Lower leg skin (tissue), 3 donors: ENCODE results near the gene MAGEF1.

Source experiments
- POLR2A ChIP-seq, 2 donors: fragments of 450-650 bp; IDR thresholded peaks; one replicate each; pipeline ENCODE4 v1.6.1; 2016 to 2017; ENCODE audit warnings: antibody characterized with exemption in 2 of 2, mild to moderate bottlenecking in 1 of 2, moderate library complexity in 1 of 2
- TF ChIP-seq, protein P1 (sequence below), 3 donors: fragments of 450-650 bp; IDR thresholded peaks; one replicate each; pipeline ENCODE4 v1.5.1; 2016; ENCODE audit warnings: antibody characterized with exemption in 3 of 3, mild to moderate bottlenecking in 3 of 3, moderate library complexity in 2 of 3

DNA sequence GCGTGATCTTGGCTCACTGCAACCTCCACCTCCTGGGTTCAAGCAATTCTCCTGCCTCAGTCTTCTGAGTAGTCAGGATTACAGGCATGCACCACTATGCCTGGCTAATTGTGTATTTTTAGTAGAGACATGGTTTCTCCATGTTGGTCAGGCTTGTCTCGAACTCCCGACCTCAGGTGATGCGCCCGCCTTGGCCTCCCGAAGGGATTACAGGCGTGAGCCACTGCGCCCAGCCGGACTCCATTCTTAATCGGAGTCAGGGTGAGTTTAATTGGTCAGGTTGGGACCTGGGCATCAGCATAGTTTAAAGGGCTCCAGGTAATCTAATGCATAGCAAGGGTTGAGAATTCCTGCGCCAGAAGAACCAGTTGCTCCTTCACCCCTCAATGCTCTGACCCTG lies 29.2 kb downstream of the MAGEF1 start:
- TF ChIP-seq, protein P1, sequence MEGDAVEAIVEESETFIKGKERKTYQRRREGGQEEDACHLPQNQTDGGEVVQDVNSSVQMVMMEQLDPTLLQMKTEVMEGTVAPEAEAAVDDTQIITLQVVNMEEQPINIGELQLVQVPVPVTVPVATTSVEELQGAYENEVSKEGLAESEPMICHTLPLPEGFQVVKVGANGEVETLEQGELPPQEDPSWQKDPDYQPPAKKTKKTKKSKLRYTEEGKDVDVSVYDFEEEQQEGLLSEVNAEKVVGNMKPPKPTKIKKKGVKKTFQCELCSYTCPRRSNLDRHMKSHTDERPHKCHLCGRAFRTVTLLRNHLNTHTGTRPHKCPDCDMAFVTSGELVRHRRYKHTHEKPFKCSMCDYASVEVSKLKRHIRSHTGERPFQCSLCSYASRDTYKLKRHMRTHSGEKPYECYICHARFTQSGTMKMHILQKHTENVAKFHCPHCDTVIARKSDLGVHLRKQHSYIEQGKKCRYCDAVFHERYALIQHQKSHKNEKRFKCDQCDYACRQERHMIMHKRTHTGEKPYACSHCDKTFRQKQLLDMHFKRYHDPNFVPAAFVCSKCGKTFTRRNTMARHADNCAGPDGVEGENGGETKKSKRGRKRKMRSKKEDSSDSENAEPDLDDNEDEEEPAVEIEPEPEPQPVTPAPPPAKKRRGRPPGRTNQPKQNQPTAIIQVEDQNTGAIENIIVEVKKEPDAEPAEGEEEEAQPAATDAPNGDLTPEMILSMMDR (IDR thresholded peaks at IDR 0.05) = no peak
- no peak for TF ChIP-seq POLR2A (IDR thresholded peaks at IDR 0.05)
